HCT116 (cell line): ENCODE data around the gene USP17L18. TPM values are rescaled to one million over a fixed set of nuclear protein-coding genes. Genes with fewer than 3 reads are reported as not detected.
"Not testable (repeated sequence)": the region's sequence is repeated elsewhere in the genome, so short reads cannot be mapped to it uniquely, and the experiment has no call there.

Experiments
- ATAC-seq: fragments of 200-7000 bp; cut with Tn5 transposase; 2 replicates; pipeline ENCODE4 v1.9.1; 2020; ENCODE audit warnings: mild to moderate bottlenecking, moderate library complexity
- BruUV-seq: library from RNA; stranded (reverse); fragments of 400-500 nt; replicated peaks from 2 replicates; lab custom pipeline; 2021; lab: Mats Ljungman, UMichigan
- CTCF ChIA-PET: fragments of 300-600 bp; sonication (Branson Sonifier 250); formaldehyde crosslinking; loops from one replicate; lab custom pipeline; 2021; ENCODE audit warnings: antibody characterized with exemption; lab: Charles Lee
- POLR2A ChIA-PET: fragments of 300-600, 350-600 bp; sonication (Branson Sonifier 250); formaldehyde crosslinking; loops from one replicate; lab custom pipeline; 2021; ENCODE audit warnings: antibody characterized with exemption; lab: Charles Lee
- RAD21 ChIA-PET, 2 experiments: fragments of 300-600 bp; sonication (Branson Sonifier 250); formaldehyde crosslinking; loops; one replicate each; lab custom pipeline; 2023; ENCODE audit warnings: low total read pairs in 2 of 2; ENCODE audit not compliant: uncharacterized antibody in 2 of 2, unreplicated experiment in 2 of 2, low non-redundant PET in 1 of 2; lab: Charles Lee
- DNase-seq: peaks from one replicate; pipeline ENCODE4 v3.0.0-alpha.2; 2010; ENCODE audit warnings: low read depth, low spot score
- H2AFZ ChIP-seq: fragments of 200-600 bp; shearing (Covaris generic), sonication (generic); 2 replicates; pipeline ENCODE4 v1.6.1; 2017; ENCODE audit warnings: low read depth, mixed run types, mixed read lengths, antibody characterized with exemption, low read length; ENCODE audit not compliant: poor library complexity, severe bottlenecking
- H3K27ac ChIP-seq: 2 replicates; pipeline ENCODE4 v1.5.1; 2012; ENCODE audit warnings: low read depth, low read length
- H3K27me3 ChIP-seq: fragments of 200-600 bp; sonication (generic); 2 replicates; pipeline ENCODE4 v1.6.1; 2016; ENCODE audit warnings: mixed run types, low read length, mixed read lengths; ENCODE audit not compliant: insufficient read depth
- H3K36me3 ChIP-seq, 2 experiments: fragments of 200-500 bp in 1 of 2; fragments of 200-600 bp in 1 of 2; sonication (Bioruptor generic) in 1 of 2; sonication (generic) in 1 of 2; 2 replicates each; pipeline versions ENCODE4 v1.5.1 to v1.6.1; 2014 to 2016; ENCODE audit warnings: low read length in 2 of 2, inconsistent platforms in 1 of 2, mixed read lengths in 1 of 2, mixed run types in 1 of 2; ENCODE audit not compliant: insufficient read depth in 2 of 2, control insufficient read depth in 1 of 2
- H3K4me1 ChIP-seq, 2 experiments: fragments of 200-600 bp in 1 of 2; sonication (generic) in 1 of 2; 2 replicates each; pipeline versions ENCODE4 v1.5.1 to v1.6.1; 2012 to 2017; ENCODE audit warnings: low read length in 2 of 2, inconsistent platforms in 1 of 2, mild to moderate bottlenecking in 1 of 2, mixed read lengths in 1 of 2, mixed run types in 1 of 2, moderate library complexity in 1 of 2; ENCODE audit not compliant: insufficient read depth in 2 of 2, control insufficient read depth in 1 of 2
- H3K4me2 ChIP-seq: fragments of 200-600 bp; sonication (generic); 2 replicates; pipeline ENCODE4 v1.6.1; 2017; ENCODE audit warnings: mixed run types, low read length, mixed read lengths
- H3K4me3 ChIP-seq, 2 experiments: fragments of 200-600 bp in 1 of 2; sonication (generic) in 1 of 2; replicated peaks in 1 of 2; 2 replicates each; pipeline ENCODE4 v1.5.1; 2011 to 2016; ENCODE audit warnings: low read length in 2 of 2, control low read depth in 1 of 2, low read depth in 1 of 2, mild to moderate bottlenecking in 1 of 2, mixed read lengths in 1 of 2, mixed run types in 1 of 2
- H3K79me2 ChIP-seq: fragments of 200-600 bp; sonication (generic); 2 replicates; pipeline ENCODE4 v1.6.1; 2017; ENCODE audit warnings: mild to moderate bottlenecking, mixed run types, low read length, moderate library complexity, mixed read lengths; ENCODE audit not compliant: insufficient read depth
- H3K9ac ChIP-seq: fragments of 200-600 bp; sonication (generic); 2 replicates; pipeline ENCODE4 v1.6.1; 2016; ENCODE audit warnings: low read length, mixed read lengths
- H3K9me2 ChIP-seq: fragments of 200-600 bp; sonication (generic), shearing (Covaris generic); 2 replicates; pipeline ENCODE4 v1.6.1; 2017; ENCODE audit warnings: mixed run types, mild to moderate bottlenecking, moderate library complexity; ENCODE audit not compliant: insufficient read depth
- H3K9me3 ChIP-seq, 2 experiments: fragments of 200-500 bp in 1 of 2; fragments of 200-600 bp in 1 of 2; sonication (Bioruptor generic) in 1 of 2; sonication (generic) in 1 of 2; 2 replicates each; pipeline ENCODE4 v1.6.1; 2014 to 2017; ENCODE audit warnings: low read length in 2 of 2, mixed read lengths in 2 of 2, inconsistent platforms in 1 of 2, low read depth in 1 of 2, mild to moderate bottlenecking in 1 of 2, mixed run types in 1 of 2, moderate library complexity in 1 of 2; ENCODE audit not compliant: control insufficient read depth in 1 of 2, insufficient read depth in 1 of 2
- H4K20me1 ChIP-seq: fragments of 200-600 bp; sonication (generic), shearing (Covaris generic); 2 replicates; pipeline ENCODE4 v1.6.1; 2017; ENCODE audit warnings: mixed run types, mild to moderate bottlenecking, moderate library complexity; ENCODE audit not compliant: insufficient read depth
- intact Hi-C: fragments of 100-400 bp; cut with micrococcal nuclease; formaldehyde crosslinking; loops from 2 replicates; pipeline ENCODE4 v1.10.0; 2022
- total RNA-seq: library from RNA; stranded (reverse); gene quantifications from one replicate; pipeline ENCODE4 v1.2.1, GENCODE V29; 2021; ENCODE audit not compliant: unreplicated experiment

USP17L18 gene
- total RNA-seq, 1 experiment from 2014 or later = not detected

DNA sequence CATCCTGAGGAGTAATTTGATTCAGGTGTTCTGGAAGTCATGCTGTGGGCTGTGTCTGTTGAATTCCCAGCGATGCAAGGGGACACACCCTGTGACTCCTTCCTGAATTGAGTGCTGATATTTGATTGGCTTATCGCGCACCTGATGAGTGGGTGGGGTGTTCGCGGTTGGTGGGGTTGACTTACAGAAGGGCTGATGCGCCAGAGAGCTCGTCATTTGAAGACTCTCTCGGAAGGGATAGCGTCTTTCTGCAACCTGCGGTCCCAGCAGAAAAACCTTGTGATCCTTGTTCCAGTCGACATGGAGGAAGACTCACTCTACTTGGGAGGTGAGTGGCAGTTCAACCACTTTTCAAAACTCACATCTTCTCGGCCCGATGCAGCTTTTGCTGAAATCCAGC is 28.6 kb upstream of the USP17L18 start, which contains the start of gene USP17L12:
TSS of gene USP17L12 (plus strand) at position 301 of the 400 bp plus-strand sequence. CDS start at position 301, 0 bp downstream.
- ATAC-seq, RAD21 ChIA-PET, H3K9ac ChIP-seq, CTCF ChIA-PET, H3K9me2 ChIP-seq, H3K79me2 ChIP-seq, H3K4me3 ChIP-seq, H3K27ac ChIP-seq, H3K4me1 ChIP-seq, BruUV-seq, H4K20me1 ChIP-seq, H3K36me3 ChIP-seq, intact Hi-C loops, DNase-seq, H3K4me2 ChIP-seq, H3K9me3 ChIP-seq, POLR2A ChIA-PET, H2AFZ ChIP-seq, H3K27me3 ChIP-seq: not testable (repeated sequence)

DNA sequence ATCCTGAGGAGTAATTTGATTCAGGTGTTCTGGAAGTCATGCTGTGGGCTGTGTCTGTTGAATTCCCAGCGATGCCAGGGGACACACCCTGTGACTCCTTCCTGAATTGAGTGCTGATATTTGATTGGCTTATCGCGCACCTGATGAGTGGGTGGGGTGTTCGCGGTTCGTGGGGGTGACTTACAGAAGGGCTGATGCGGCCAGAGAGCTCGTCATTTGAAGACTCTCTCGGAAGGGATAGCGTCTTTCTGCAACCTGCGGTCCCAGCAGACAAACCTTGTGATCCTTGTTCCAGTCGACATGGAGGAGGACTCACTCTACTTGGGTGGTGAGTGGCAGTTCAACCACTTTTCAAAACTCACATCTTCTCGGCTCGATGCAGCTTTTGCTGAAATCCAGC is 23.8 kb upstream of the USP17L18 start, which contains the start of gene USP17L13:
TSS of gene USP17L13 (plus strand) at position 301 of the 400 bp plus-strand sequence. CDS start at position 301, 0 bp downstream.
- POLR2A ChIA-PET, BruUV-seq, H3K4me1 ChIP-seq, ATAC-seq, H3K9ac ChIP-seq, H3K36me3 ChIP-seq, H2AFZ ChIP-seq, H3K4me2 ChIP-seq, H3K9me2 ChIP-seq, H4K20me1 ChIP-seq, intact Hi-C loops, H3K27ac ChIP-seq, H3K27me3 ChIP-seq, DNase-seq, H3K79me2 ChIP-seq, CTCF ChIA-PET, H3K9me3 ChIP-seq, RAD21 ChIA-PET, H3K4me3 ChIP-seq: not testable (repeated sequence)

- H3K4me3 ChIP-seq, CTCF ChIA-PET, H3K9me3 ChIP-seq, H3K27me3 ChIP-seq, H3K9me2 ChIP-seq, intact Hi-C loops, H2AFZ ChIP-seq, ATAC-seq, BruUV-seq, H3K4me2 ChIP-seq, H3K36me3 ChIP-seq, H3K4me1 ChIP-seq, DNase-seq, H3K79me2 ChIP-seq, RAD21 ChIA-PET, H3K27ac ChIP-seq, H4K20me1 ChIP-seq, H3K9ac ChIP-seq, POLR2A ChIA-PET: not testable (repeated sequence)
These were observed 18.2 kb upstream of the USP17L18 start for GRCh38 chr4:9230249-9230648.

DNA sequence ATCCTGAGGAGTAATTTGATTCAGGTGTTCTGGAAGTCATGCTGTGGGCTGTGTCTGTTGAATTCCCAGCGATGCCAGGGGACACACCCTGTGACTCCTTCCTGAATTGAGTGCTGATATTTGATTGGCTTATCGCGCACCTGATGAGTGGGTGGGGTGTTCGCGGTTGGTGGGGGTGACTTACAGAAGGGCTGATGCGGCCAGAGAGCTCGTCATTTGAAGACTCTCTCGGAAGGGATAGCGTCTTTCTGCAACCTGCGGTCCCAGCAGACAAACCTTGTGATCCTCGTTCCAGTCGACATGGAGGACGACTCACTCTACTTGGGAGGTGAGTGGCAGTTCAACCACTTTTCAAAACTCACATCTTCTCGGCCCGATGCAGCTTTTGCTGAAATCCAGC is 14.3 kb upstream of the USP17L18 start, which contains the start of gene USP17L15:
TSS of gene USP17L15 (plus strand) at position 301 of the 400 bp plus-strand sequence. CDS start at position 301, 0 bp downstream.
- H3K79me2 ChIP-seq, H3K27ac ChIP-seq, H3K4me1 ChIP-seq, H3K9ac ChIP-seq, DNase-seq, H2AFZ ChIP-seq, H3K4me3 ChIP-seq, H3K36me3 ChIP-seq, BruUV-seq, H3K4me2 ChIP-seq, H3K9me3 ChIP-seq, H4K20me1 ChIP-seq, H3K9me2 ChIP-seq, ATAC-seq, intact Hi-C loops, RAD21 ChIA-PET, CTCF ChIA-PET, H3K27me3 ChIP-seq, POLR2A ChIA-PET: not testable (repeated sequence)
